ENCODE measurements around the gene MEG3. TPM values are rescaled to one million over a fixed set of nuclear protein-coding genes. Genes with fewer than 3 reads are reported as not detected.
"Not testable (repeated sequence)": the region's sequence is repeated elsewhere in the genome, so short reads cannot be mapped to it uniquely, and the experiment has no call there.

The MEG3 gene
- total RNA-seq, 2 donors from 2014 or later: 0.21 TPM; not detected in 1

DNA sequence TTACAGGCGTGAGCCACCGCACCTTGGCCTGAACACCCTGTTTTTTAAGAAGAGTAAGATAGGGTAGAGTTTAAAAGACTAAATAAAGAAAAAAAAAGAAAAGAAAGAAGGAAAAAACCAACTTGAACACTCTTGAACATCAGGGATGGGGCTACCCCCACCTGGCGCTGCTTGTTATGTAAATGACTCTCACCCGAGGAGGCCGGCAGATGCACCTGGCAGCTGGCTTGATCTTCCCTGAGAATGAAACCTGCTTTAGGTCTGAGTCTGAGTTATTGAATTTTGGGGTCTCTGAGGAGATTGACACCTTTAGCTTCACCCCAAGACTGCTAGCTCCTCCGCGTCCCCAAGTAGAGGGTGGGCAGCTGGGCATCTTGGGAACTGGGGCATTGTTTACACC, 15.5 kb upstream of the MEG3 start:
- Mint-ChIP-seq H3K4me3 (no peak overlapping the region), H3K27me3 (peaks cover 18% of the 10 kb centered on the region), H3K27ac (no peak overlapping the region), H3K4me1 (no peaks in the 10 kb centered on the region), H3K36me3 (ENCODE audit: low read depth) (no peaks in the 10 kb centered on the region)
- no peaks in the 10 kb centered on the region for H3K9me3 ChIP-seq (ENCODE audit: control insufficient read depth, low read length, poor library complexity, severe bottlenecking)
- ATAC-seq (no peak), DNase-seq (no peak)

DNA sequence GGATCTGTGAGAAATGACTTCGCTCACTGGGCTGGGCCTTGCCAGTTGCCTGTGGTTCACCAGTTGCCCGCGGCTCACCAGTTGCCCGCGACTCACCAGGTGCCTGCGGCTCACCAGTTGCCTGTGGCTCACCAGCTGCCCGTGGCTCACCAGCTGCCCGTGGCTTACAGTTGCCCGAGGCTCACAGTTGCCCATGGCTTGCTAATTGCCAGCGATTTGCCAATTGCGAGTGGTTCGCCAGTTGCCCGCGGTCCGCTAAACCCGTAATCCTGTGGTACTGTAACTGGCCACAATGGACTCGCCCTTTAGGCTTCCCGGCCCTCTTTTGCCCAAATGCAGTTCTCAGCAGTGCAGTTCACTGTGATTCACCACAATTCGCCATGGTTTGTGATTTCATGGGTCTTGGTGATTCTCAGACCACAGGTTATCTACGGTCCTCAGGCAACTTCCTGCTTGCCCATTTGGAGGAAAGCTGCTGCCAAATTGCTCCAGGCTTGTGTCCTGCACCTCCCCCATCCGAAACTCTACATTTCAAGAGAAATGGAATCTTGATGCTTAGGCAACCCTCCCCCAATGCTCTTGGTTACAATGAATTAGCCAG, 15.0 kb upstream of the MEG3 start:
- Mint-ChIP-seq H3K36me3 (ENCODE audit: low read depth) (no peaks in the 10 kb centered on the region), H3K4me3 (no peak overlapping the region), H3K27me3 (peaks cover 21% of the 10 kb centered on the region), H3K27ac (no peak overlapping the region), H3K4me1 (no peaks in the 10 kb centered on the region)
- ATAC-seq (no peak), DNase-seq (no peak)
- H3K9me3 ChIP-seq (ENCODE audit: control insufficient read depth, low read length, poor library complexity, severe bottlenecking): no peaks in the 10 kb centered on the region

DNA sequence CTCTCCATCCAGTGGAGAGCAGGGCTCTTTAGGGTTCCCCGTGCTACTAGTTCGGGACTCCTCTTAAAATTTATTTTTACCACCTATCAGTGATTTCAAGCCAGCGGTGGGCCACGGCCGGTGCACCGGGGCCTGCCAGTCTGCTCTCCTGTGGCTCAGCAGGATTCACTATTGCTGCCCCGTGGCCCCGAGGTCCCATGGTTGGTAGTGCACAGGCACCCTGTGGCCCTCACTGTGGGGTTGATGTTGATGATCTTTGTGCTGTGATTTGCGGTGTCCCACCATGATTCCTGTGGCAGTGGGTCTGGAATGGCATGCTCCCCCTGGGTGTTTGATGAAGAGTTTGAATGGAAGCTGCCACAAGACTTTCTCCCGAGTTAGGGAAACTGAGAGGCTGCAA, 12.6 kb upstream of the MEG3 start:
- DNase-seq: no peak
- H3K4me3 Mint-ChIP-seq: no peak overlapping the region
- H3K27ac Mint-ChIP-seq: no peak overlapping the region
- no peak for ATAC-seq
- H3K27me3 Mint-ChIP-seq: peaks cover 30% of the 10 kb centered on the region
- no peaks in the 10 kb centered on the region for H3K36me3 Mint-ChIP-seq (ENCODE audit: low read depth)
- no peaks in the 10 kb centered on the region for H3K4me1 Mint-ChIP-seq
- no peaks in the 10 kb centered on the region for H3K9me3 ChIP-seq (ENCODE audit: control insufficient read depth, low read length, poor library complexity, severe bottlenecking)

DNA sequence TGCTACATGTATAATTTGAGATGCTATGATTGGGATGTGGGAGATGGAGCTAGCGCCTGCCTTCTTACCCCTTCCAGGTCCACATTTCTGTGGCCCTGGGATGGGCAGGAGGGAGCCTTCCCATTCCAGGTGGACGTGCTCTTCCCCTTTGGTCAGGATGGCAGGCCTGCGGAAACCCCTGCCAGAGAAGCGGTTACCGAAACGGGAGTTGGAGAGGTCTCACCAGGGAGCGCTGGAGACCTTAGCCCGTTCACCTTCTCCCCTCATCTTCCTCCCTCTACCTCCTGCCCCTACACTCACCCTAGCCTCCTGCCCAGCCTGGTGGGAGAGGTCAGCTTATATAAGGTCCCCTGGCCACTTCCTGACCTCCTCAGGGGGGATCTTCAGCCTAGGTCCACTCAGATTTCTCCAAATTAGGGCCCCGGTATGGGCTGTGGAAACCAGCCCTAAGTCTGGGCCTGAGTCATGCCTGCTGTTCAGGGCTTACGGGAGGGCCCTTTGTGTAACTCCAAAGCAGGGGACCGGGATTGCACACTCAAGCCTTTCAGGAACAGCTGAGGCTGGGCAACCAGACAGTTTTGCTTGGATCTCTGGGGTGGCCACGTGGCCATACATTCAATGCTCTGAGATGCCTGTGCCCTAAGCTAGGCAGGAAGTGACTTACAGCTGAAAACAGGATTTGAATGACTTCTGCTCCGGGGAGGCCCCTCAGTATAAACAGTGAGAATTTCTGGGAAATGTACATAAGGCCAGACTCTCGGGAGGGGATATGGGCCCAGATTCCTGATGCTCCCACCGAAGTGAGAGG, 10.2 kb upstream of the MEG3 start:
- DNase-seq (no peak), ATAC-seq (no peak)
- Mint-ChIP-seq H3K27ac (no peak overlapping the region), H3K4me1 (no peaks in the 10 kb centered on the region), H3K4me3 (no peak overlapping the region), H3K36me3 (ENCODE audit: low read depth) (no peaks in the 10 kb centered on the region), H3K27me3 (peaks cover 30% of the 10 kb centered on the region)
- no peaks in the 10 kb centered on the region for H3K9me3 ChIP-seq (ENCODE audit: control insufficient read depth, low read length, poor library complexity, severe bottlenecking)

DNA sequence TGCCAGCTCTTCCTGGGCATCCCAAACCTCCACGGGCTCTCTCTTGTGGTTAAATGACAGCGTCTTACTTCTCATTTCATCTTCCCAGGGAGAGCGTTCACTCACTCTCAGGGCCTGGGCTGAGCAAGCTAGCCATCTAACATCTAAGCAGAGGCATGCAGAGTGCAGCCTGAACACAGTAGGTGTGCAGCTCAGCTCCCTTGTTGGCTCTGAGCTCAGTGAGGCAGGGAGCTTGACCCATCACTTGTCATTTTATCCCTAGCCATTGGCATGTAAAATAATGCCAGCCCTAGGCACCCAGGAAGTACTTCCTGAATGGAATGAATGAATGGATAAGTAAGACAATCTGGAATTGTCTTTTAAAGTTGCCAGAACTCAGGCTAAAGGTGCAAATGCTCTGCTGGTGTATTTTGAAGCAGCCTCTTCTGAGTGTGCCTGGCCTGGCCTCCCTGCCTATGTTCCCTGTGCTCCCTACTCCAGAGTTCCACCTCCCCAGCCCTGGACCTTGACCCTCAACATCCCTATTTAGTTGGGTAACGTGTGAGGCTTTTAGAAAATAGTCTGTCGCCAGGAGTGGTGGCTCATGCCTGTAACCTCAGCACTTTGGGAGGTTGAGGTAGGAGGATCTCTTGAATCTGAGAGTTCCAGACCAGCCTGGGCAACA, 9.5 kb upstream of the MEG3 start:
- no peaks in the 10 kb centered on the region for H3K4me1 Mint-ChIP-seq

DNA sequence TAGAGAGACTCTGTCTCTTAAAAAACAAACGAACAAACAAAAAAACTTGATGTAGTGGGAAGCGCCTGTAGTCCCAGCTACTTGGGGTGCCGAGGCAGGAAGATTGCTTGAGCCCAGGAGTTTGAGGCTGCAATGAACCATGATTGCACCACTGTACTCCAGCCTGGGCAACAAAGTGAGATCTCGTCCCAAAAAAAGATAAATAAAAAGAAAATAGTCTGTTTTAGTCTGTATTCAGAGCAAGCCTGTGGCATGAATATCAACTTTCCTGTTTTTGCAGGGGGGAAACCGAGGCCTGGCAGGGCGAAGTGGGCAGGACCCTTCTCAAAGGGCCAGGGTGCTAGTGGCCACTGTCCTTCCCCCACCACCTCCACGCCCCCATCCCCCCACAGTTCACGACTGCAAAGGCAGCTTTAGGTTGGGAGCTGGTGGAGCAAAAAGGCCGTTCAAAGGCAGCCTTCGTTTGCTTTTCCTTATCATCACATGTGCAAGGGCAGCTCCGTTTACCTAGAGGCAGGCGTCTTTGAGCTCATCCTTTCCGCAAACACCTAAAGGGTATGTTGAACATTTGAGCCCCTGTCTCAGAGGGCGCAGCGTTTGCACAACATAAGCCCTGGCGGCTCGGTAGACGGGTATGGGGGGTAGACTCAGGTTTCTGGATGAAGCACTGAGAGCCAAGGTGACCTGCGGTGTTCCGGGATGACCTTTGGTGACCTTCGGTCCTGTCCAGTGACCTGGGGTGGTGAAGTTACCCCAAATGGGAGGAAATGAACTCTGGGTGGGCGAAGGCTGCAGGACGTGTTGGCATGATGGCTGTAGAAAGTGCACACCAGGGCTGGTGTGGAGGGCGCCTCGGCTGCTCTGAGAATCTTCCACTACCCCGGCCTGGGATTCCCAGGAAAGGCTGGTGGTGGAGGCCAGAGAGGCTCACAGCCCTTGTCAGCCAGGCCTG, 8.7 kb upstream of the MEG3 start:
- H3K4me3 Mint-ChIP-seq: no peak overlapping the region
- H3K27ac Mint-ChIP-seq: no peak overlapping the region
- DNase-seq (no peak), ATAC-seq (no peak)
- H3K36me3 Mint-ChIP-seq (ENCODE audit: low read depth): no peaks in the 10 kb centered on the region
- H3K9me3 ChIP-seq (ENCODE audit: control insufficient read depth, low read length, poor library complexity, severe bottlenecking): no peaks in the 10 kb centered on the region
- peaks cover 40% of the 10 kb centered on the region for H3K27me3 Mint-ChIP-seq
- no peaks in the 10 kb centered on the region for H3K4me1 Mint-ChIP-seq

More for the DNA sequence above, 9.5 kb upstream of the MEG3 start:
- Mint-ChIP-seq H3K36me3 (ENCODE audit: low read depth) (no peaks in the 10 kb centered on the region), H3K27me3 (peaks cover 32% of the 10 kb centered on the region), H3K4me3 (no peak overlapping the region), H3K27ac (no peak overlapping the region)
- no peaks in the 10 kb centered on the region for H3K9me3 ChIP-seq (ENCODE audit: control insufficient read depth, low read length, poor library complexity, severe bottlenecking)
- ATAC-seq (no peak), DNase-seq (no peak)

DNA sequence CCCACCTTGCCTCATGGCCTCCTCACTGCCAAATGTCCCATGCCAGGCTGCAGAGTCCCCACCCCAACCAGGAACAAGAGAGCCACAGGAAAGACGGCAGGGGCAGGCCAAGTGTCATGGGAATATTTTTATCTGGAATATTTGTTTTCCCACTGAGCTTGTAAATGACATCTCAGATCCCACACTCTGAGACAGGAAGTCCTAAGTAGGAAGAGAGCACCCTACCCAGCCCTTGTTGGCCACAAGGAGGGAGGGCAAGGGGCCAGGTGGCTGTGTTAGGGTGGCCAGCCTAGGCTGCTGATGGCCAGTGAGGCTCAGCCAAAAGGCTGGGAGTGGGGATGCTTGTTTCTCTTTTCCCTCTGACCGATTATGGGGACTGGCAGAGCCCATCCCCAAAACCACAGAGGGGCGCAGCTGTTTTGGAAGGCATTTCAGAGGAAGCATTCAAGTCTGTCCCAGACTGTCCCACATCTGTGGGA, 7.7 kb upstream of the MEG3 start:
- H3K9me3 ChIP-seq (ENCODE audit: control insufficient read depth, low read length, poor library complexity, severe bottlenecking): no peaks in the 10 kb centered on the region
- ATAC-seq (no peak), DNase-seq (no peak)
- H3K27ac Mint-ChIP-seq: no peak overlapping the region
- no peak overlapping the region for H3K4me3 Mint-ChIP-seq
- H3K36me3 Mint-ChIP-seq (ENCODE audit: low read depth): no peaks in the 10 kb centered on the region
- H3K27me3 Mint-ChIP-seq: peaks cover 45% of the 10 kb centered on the region
- H3K4me1 Mint-ChIP-seq: no peaks in the 10 kb centered on the region

DNA sequence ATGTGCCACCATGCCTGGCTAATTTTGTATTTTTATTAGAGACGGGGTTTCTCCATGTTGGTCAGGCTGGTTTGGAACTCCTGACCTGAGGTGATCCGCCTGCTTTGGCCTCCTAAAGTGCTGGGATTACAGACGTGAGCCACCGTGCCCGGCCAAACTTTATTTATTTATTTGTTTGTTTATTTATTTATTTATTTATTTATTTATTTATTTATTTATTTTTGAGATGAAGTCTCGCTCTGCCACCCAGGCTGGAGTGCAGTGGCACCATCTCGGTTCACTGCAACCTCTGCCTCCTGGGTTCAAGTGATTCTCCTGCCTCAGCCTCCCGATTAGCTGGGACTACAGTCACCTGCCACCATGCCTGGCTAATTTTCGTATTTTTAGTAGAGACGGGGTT, 7.0 kb upstream of the MEG3 start:
- H3K4me1 Mint-ChIP-seq; H3K27ac Mint-ChIP-seq; H3K4me3 Mint-ChIP-seq; H3K9me3 ChIP-seq (ENCODE audit: control insufficient read depth, low read length, poor library complexity, severe bottlenecking); ATAC-seq; DNase-seq; H3K36me3 Mint-ChIP-seq (ENCODE audit: low read depth): not testable (repeated sequence)
- peaks cover 38% of the 10 kb centered on the region for H3K27me3 Mint-ChIP-seq

DNA sequence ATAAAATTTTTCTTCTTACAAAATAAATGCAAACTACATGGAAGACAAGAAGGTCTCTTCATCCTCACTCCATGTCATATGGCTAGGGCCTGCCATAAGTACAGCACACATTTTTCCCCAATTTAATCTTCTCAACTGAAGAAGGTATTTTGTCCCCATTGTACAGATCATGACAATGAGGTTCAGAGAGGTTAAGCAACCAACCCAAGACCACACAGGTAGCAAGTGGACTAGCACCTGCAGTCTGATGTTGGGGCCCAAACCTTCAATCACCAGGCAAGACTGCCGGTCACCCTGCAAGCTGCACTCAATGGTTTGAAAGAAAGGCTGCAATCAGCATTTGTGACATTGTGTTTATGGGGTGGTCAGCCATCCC, 6.5 kb upstream of the MEG3 start:
- H3K9me3 ChIP-seq (ENCODE audit: control insufficient read depth, low read length, poor library complexity, severe bottlenecking): no peaks in the 10 kb centered on the region
- Mint-ChIP-seq H3K27me3 (peaks cover 33% of the 10 kb centered on the region), H3K4me3 (no peak overlapping the region), H3K27ac (no peak overlapping the region), H3K36me3 (ENCODE audit: low read depth) (peaks cover under 1% of the 10 kb centered on the region), H3K4me1 (no peaks in the 10 kb centered on the region)
- DNase-seq (no peak), ATAC-seq (no peak)

DNA sequence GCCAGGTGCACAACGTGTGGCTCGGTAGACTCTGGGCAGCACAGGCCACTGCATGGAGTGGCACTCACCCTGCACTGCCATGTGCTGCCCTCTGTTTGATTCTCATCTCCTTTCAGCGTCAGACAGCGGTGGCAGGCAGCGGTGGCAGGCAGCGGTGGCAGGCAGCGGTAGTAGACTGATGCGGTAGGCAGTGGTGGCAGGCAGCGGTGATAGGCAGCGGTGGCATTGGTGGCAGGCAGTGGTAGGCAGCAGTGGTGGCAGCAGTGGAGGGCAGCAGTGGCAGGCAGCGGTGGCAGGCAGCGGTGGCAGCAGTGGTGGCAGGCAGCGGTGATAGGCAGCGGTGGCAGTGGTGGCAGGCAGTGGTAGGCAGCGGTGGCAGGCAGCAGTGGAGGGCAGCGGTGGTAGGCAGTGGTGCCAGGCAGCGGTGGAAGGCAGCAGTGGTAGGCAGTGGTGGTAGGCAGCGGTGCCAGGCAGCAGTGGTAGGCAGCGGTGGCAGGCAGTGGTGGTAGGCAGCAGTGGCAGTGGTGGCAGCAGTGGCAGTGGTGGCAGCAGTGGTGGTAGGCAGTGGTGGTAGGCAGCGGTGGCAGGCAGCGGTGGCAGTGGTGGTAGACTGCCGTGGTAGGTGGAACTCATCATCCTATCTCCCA, 6.0 kb upstream of the MEG3 start:
- Mint-ChIP-seq H3K27ac (no peak overlapping the region), H3K4me3 (no peak overlapping the region), H3K36me3 (ENCODE audit: low read depth) (peaks cover 2% of the 10 kb centered on the region), H3K27me3 (peaks cover 36% of the 10 kb centered on the region), H3K4me1 (no peaks in the 10 kb centered on the region)
- no peak for ATAC-seq
- no peaks in the 10 kb centered on the region for H3K9me3 ChIP-seq (ENCODE audit: control insufficient read depth, low read length, poor library complexity, severe bottlenecking)
- no peak for DNase-seq

DNA sequence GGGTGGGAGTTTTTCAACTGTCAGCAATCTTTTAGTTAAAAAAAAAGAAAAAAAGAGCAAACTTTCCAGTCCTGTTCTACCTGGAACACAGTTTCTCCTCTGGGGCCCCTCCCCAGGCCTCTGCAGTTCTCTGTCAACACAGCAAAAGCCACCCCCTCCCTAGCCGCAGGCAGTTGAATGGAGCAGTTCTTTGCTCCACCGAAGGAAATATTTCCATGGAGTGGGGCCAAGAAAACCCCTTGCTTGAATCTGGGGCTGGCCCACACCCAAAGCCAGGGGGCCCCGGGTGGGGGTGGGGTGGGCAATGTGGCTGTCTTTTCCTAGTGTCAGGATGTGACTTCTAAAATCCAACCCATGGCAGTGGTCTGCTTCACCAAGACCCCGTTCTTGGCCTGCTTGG, 5.0 kb upstream of the MEG3 start:
- DNase-seq (no peak), ATAC-seq (no peak)
- peaks cover 40% of the 10 kb centered on the region for H3K27me3 Mint-ChIP-seq
- no peak overlapping the region for H3K4me3 Mint-ChIP-seq
- H3K27ac Mint-ChIP-seq: no peak overlapping the region
- no peaks in the 10 kb centered on the region for H3K9me3 ChIP-seq (ENCODE audit: control insufficient read depth, low read length, poor library complexity, severe bottlenecking)
- peaks cover 2% of the 10 kb centered on the region for H3K36me3 Mint-ChIP-seq (ENCODE audit: low read depth)
- H3K4me1 Mint-ChIP-seq: peaks cover 2% of the 10 kb centered on the region

DNA sequence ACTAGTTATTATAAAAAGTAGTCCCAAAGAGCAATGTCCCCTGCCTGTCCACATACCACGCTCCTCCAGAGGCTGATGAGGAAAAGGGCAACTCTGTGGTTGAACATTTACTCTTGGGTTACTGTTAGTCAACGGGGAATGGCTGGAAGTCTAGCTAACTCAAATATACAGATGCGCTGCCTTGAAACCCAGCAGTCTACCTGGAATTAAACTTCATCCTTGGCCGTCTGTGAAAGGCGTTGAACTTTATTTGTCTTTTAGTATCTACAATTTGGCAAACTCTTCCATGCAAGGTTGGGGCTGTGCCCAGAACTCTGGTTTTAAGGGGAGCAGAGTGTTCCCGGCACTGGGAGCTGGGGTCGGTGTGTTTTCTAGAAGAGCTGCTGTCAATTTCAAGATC, 3.9 kb upstream of the MEG3 start:
- H3K9me3 ChIP-seq (ENCODE audit: control insufficient read depth, low read length, poor library complexity, severe bottlenecking): no peaks in the 10 kb centered on the region
- H3K27me3 Mint-ChIP-seq: peaks cover 44% of the 10 kb centered on the region
- no peak overlapping the region for H3K4me3 Mint-ChIP-seq
- peaks cover 2% of the 10 kb centered on the region for H3K36me3 Mint-ChIP-seq (ENCODE audit: low read depth)
- DNase-seq (no peak), ATAC-seq (no peak)
- no peak overlapping the region for H3K27ac Mint-ChIP-seq
- H3K4me1 Mint-ChIP-seq: peaks cover 5% of the 10 kb centered on the region
